ENCODE measurements around the gene CHMP2B.

DNA sequence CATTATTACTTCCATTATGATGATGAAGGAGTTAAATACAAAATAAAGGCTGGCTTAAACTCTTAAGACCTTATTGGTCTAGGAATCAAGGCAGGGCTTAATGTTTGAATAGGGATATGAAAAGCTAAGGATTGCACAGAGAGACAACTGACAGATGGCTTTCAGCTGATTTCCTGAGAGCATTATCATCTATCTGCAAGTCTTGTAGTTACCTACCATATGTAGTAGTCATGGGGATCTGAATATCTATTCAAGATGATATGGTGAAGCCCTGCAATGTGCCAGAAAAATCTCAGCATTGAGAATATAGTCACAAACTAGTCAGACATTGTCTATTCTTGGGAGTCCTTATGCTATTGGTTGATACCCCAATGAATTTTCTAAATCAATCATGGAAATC, 47.5 kb upstream of the CHMP2B start:
- TF ChIP-seq, protein P1, sequence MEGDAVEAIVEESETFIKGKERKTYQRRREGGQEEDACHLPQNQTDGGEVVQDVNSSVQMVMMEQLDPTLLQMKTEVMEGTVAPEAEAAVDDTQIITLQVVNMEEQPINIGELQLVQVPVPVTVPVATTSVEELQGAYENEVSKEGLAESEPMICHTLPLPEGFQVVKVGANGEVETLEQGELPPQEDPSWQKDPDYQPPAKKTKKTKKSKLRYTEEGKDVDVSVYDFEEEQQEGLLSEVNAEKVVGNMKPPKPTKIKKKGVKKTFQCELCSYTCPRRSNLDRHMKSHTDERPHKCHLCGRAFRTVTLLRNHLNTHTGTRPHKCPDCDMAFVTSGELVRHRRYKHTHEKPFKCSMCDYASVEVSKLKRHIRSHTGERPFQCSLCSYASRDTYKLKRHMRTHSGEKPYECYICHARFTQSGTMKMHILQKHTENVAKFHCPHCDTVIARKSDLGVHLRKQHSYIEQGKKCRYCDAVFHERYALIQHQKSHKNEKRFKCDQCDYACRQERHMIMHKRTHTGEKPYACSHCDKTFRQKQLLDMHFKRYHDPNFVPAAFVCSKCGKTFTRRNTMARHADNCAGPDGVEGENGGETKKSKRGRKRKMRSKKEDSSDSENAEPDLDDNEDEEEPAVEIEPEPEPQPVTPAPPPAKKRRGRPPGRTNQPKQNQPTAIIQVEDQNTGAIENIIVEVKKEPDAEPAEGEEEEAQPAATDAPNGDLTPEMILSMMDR (IDR thresholded peaks at IDR 0.05; ENCODE audit: low read depth, low read length, missing input control) = no peak
- TF ChIP-seq, protein P2, sequence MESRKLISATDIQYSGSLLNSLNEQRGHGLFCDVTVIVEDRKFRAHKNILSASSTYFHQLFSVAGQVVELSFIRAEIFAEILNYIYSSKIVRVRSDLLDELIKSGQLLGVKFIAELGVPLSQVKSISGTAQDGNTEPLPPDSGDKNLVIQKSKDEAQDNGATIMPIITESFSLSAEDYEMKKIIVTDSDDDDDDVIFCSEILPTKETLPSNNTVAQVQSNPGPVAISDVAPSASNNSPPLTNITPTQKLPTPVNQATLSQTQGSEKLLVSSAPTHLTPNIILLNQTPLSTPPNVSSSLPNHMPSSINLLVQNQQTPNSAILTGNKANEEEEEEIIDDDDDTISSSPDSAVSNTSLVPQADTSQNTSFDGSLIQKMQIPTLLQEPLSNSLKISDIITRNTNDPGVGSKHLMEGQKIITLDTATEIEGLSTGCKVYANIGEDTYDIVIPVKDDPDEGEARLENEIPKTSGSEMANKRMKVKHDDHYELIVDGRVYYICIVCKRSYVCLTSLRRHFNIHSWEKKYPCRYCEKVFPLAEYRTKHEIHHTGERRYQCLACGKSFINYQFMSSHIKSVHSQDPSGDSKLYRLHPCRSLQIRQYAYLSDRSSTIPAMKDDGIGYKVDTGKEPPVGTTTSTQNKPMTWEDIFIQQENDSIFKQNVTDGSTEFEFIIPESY (IDR thresholded peaks at IDR 0.05) = no peak
- TF ChIP-seq EGR1 (IDR thresholded peaks at IDR 0.05; ENCODE audit: low read depth in 2 of 2) = no peak
- TF ChIP-seq, protein P3, sequence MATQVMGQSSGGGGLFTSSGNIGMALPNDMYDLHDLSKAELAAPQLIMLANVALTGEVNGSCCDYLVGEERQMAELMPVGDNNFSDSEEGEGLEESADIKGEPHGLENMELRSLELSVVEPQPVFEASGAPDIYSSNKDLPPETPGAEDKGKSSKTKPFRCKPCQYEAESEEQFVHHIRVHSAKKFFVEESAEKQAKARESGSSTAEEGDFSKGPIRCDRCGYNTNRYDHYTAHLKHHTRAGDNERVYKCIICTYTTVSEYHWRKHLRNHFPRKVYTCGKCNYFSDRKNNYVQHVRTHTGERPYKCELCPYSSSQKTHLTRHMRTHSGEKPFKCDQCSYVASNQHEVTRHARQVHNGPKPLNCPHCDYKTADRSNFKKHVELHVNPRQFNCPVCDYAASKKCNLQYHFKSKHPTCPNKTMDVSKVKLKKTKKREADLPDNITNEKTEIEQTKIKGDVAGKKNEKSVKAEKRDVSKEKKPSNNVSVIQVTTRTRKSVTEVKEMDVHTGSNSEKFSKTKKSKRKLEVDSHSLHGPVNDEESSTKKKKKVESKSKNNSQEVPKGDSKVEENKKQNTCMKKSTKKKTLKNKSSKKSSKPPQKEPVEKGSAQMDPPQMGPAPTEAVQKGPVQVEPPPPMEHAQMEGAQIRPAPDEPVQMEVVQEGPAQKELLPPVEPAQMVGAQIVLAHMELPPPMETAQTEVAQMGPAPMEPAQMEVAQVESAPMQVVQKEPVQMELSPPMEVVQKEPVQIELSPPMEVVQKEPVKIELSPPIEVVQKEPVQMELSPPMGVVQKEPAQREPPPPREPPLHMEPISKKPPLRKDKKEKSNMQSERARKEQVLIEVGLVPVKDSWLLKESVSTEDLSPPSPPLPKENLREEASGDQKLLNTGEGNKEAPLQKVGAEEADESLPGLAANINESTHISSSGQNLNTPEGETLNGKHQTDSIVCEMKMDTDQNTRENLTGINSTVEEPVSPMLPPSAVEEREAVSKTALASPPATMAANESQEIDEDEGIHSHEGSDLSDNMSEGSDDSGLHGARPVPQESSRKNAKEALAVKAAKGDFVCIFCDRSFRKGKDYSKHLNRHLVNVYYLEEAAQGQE (IDR thresholded peaks at IDR 0.05) = no peak
- TF ChIP-seq TAF1 (conservative IDR thresholded peaks at IDR 0.05) = no peak
- TF ChIP-seq GABPA (IDR thresholded peaks at IDR 0.05 in 1 of 2, conservative IDR thresholded peaks at IDR 0.05 in 1 of 2) = no peak
- TF ChIP-seq JUND (IDR thresholded peaks at IDR 0.05) = no peak
- TF ChIP-seq YY1 (IDR thresholded peaks at IDR 0.05) = no peak
- TF ChIP-seq, protein P4, sequence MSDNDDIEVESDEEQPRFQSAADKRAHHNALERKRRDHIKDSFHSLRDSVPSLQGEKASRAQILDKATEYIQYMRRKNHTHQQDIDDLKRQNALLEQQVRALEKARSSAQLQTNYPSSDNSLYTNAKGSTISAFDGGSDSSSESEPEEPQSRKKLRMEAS (IDR thresholded peaks at IDR 0.05) = no peak
- no peak for TF ChIP-seq SP1 (IDR thresholded peaks at IDR 0.05)
- no peak for TF ChIP-seq HNF4A (conservative IDR thresholded peaks at IDR 0.05)
- no peak for TF ChIP-seq FOXA2 (IDR thresholded peaks at IDR 0.05)
- no peak for TF ChIP-seq RAD21 (IDR thresholded peaks at IDR 0.05)

Data from liver (tissue), 3 donors.